SK-MEL-5 (cell line): ENCODE measurements around the gene ANKRD6. TPM values are rescaled to one million over a fixed set of nuclear protein-coding genes. Genes with fewer than 3 reads are reported as not detected.

ENCODE experiments used
- DNase-seq: peaks from one replicate; pipeline ENCODE4 v3.0.0-alpha.2; 2016; ENCODE audit warnings: low read depth, low spot score
- in situ Hi-C: cut with HindIII; loops from 2 replicates; pipeline ENCODE4 v1.10.0; 2016; ENCODE audit warnings: low sequenced_read_pairs, high pct_unique_total_duplicates, low pct_unique_long_range_greater_than_20kb
- total RNA-seq: library from RNA; depleted of rRNA; stranded (reverse); fragments of >200 nt; shearing (Covaris generic); gene quantifications from 2 replicates; pipeline ENCODE4 v1.2.3, GENCODE V29; 2014

The ANKRD6 gene
- total RNA-seq, 1 experiment from 2014 or later = 19.3 TPM

DNA sequence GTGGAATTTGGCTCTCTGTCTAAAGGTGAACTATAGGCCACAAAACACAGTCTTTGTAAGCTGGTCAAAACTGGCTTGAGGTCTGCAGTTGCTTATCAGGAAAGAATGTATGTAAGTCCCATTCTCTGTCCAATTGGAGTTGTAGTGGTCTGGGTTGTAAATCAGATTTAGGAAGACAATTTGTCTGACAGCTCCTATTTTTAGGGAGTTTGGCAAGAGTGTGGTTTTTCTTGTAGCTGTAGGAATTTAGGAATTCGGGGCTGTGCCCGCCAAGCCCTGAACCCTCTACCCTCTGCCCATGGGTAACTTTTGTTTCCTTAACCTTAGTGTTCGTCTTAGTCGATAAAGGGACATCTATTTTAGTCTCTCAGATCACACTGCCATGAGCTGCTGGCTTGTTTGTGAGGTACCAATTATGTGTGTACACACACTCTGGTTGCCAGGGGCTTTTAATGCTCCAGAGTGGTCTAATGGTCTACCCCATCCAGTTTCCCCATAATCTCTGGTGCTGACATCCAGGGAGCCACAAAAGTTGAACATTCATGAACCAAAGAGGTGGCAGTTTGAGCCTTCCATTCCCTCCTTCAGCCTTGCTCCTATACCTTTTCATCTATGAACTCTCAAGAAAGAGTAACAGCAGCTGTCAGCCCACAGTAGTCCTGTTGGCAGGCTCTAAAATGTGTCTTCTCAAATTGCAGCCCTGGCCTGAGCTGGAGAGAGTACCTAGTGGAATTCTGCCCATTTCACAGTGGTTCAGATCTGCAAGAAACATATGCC, 93.0 kb downstream of the ANKRD6 start:
- in situ Hi-C loops = no loop called here
- DNase-seq = no peak

DNA sequence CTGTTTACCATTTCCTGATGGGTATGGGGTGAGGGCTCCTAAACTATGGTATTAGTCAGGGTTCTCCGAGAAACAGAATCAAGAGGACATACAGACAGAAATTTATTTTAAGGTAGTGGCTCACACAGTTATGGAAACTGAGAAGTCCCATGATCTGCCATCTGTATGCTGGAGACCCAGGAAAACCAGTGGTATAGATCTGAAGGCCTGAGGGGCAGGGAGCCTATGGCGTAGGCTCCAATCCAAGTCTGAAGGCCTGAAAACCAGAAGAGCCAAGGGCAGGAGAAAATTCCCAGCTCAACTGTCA, 93.6 kb downstream of the ANKRD6 start:
- in situ Hi-C loops = no loop called here
- DNase-seq = no peak

DNA sequence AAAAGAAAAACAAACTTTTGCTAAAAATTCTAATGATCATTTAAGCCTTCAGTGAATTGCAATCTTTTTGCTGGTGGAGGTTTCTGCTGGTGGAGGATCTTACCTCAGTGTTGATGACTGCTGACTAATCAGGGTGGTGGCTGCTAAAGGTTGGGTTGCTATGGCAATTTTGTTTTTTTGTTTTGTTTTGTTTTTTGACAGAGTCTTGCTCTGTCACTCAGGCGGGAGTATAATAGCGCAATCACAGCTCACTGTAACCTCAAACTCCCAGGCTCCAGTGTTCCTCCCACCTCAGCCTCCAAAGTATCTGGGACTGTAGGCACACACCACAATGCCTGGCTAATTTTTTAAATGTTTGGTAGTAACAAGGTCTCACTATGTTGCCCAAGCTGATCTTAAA, 94.7 kb downstream of the ANKRD6 start:
- in situ Hi-C loops = no loop called here
- DNase-seq = no peak

DNA sequence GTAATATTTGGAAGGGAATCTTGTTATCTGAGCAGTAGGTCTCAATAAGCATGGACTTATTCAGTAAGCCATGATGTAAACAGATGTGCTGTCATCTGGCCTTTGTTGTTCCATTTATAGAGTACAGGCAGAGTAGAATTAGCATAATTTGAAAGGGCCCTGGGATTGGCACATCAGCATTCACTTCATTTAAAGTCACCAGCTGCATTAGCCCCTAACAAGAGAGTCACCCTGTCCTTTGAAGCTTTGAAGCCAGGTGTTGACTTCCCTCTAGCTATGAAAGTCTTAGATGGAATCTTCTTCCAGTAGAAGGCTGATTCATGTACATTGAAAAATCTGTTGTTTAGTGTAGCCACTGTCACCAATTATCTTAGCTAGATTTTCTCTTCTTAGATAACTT, 95.9 kb downstream of the ANKRD6 start:
- DNase-seq = no peak
- in situ Hi-C loops = no loop called here

DNA sequence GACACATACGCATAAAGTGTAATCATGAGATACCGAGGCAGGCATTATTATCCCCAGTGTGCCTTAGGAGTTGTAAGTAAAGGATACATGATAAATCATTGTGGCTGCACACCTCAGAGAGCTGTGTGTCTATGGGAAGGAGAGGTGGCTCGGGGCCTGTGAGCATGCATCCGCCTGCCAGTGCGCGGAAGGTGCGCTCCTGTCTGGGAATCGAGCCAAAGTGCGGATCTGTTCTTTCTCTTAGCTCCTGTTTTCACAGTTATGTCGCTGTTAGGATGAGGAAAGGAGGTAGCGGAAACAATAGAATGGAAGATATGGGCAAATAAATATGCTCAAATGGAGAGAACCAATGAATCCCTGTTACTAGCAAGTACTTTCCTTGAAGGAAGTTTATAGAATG, 98.0 kb downstream of the ANKRD6 start:
- in situ Hi-C loops = no loop called here
- no peak for DNase-seq

DNA sequence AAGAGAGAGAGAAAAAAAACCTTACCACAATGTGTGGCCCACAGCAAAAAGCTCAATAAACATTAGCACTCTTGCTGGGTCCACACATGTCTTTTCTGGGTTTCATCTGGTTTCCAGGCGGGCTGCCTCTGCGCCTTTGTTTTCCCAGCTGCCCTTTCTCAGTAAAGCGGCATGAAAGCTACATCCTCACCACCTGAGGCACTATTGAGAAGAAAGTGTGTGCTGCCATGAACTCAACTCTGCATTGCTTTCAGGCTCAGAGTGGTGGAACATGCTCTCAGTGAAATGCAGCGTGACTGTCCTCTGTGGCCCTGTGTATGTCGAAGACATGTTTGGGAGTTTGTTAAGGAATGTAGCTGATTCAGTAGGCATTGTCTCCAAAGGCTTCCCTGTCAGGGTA, 103.3 kb downstream of the ANKRD6 start:
- in situ Hi-C loops = no loop called here

DNA sequence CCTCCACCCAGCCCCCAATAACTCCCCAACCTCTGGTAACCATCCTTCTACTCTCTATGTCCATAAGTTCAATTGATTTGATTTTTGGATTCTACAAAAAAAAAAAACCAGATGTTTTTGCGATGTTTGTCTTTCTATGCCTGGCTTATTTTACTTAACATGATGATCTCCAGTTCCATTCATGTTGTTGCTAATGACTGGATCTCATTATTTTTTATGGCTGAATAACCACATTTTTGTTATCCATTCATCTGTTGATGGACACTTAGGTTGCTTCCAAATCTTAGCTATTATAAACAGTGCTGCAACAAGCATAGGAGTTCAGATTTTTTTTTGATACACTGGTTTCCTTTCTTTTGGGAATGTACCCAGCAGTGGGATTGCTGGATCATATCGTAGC, 106.8 kb downstream of the ANKRD6 start:
- DNase-seq = no peak
- in situ Hi-C loops = no loop called here

More for the DNA sequence above, 103.3 kb downstream of the ANKRD6 start:
- DNase-seq = peak; percentile 8

DNA sequence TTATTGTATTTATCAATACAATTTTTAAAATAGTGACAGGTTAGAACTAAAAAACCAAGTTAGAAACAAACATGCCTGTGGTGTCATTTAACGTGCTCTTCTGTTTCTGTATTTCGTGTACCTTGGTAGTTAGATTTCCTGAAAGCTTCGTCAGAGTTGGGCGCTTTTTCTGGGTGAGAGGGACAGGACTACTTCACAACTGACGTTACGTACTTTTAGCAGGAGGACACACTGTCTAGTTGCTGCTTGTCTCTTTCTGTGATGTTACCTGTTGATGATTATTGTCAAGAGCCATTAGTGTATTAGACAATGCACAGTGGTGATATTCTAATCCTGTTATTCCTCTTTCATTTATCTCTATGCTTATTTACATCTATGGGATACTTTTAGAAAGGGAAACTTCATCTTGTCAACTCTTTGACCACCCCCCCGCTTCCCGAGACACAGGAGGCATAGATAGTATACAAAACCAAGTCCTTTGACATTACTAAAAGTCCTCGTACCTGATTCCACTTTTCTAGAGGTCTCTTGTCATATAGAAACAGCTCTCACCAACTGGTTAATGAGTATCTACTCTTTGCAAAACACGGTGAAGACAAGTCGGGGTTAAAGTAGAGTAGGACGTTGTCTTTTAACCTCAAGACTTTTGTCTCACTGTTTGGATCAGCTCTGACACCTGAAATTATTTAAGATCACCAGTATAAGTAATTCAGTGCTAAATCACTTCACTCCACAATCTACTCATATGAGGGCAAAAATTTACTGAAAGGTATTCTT, 109.3 kb downstream of the ANKRD6 start:
- DNase-seq = no peak
- in situ Hi-C loops = no loop called here

DNA sequence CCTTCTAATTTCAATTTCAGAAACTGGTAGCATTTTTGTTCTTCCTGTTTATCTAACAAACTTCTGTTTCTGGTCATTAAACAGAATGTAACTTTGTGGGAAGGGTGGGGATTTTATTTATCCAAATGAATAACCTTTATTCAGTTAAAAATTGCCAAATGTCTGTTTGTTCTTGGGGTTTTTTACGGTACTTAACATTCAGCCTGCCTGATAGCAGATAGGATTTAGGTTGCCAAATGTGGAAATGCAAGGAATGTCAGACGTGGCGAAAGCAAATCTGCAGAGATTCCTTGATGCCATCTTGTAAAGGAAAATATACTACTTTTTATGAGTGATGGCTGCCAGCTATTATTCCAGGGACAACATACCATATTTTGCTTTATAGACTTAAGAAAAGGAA, 109.9 kb downstream of the ANKRD6 start:
- in situ Hi-C loops = no loop called here
- DNase-seq = no peak

DNA sequence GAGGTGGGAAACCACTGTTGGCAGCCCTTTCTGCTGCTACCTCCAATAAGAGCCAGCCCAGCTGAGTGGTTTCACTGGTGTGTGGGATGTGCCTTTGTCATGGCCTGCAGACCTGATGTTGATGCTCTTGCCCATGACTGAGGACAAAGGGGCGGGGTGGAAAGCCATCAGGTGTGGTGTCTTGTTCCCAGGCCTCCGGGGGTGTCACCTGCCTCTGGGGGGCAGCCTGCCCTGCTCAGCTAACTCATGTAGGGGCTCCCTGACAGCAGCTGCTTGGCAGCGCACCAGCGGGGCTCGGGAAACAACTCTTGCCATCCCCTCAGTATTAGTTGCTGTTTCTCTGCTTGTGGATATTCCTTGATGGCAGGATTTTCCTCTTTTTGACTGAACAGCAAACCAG, 114.3 kb downstream of the ANKRD6 start:
- in situ Hi-C loops = no loop called here
- no peak for DNase-seq

DNA sequence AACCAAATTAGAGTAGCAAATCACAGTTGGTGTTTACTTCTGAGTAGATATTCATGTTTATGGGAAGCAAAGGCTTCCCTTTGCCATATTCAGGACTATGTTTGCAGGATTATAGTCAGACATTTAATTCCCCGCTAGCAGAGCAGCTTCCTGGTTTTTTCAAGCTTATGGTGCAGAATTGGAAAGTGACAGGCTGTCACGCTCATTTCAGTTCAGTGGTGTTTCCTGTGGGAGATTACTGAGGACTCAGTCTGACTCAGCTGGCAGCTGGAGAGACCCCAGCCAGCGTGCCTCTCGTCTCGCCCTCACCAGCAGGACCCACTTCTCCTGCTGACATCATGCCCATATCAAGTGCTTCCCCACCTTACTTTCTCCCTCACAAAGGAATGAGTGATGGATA, 120.5 kb downstream of the ANKRD6 start:
- in situ Hi-C loops = no loop called here
- DNase-seq = no peak

DNA sequence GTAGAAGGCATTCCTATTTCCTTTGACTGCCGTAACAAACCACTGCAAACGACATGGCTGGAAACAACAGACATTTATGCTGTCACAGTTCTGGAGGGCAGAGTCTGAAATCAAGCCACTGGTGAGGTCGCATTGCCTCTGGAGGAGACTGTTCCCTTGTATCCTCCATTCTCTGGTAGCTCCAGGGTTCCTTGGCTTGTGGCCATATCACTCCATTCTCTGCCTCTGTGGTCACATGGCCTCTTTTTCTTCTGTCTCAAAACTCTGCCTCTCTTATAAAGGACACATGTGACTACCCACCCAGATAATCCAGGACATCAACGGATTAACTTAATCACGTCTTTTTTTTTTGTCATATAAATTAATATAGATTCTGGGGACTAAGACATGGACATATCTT, 121.2 kb downstream of the ANKRD6 start:
- DNase-seq = no peak
- in situ Hi-C loops = no loop called here

DNA sequence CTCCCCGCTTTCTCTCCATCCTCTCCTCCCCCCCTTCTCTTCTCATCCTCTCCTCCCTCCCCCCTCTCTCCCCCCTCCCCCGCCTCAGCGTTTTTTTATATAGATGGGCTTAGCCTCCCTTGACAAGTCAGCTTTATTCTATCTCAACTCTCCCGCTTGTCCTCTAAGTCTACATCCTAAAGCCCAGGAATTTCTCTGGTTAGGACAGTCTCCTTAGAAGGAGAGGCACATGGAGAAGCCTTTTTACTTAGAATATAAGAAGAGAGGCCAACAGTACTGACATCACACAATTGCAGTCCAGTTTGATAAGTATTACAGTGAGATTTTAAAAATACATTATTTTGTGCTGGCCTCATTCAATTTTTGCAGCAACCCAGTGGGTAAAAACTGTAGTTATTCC, 122.1 kb downstream of the ANKRD6 start:
- in situ Hi-C loops = no loop called here
- DNase-seq = no peak

DNA sequence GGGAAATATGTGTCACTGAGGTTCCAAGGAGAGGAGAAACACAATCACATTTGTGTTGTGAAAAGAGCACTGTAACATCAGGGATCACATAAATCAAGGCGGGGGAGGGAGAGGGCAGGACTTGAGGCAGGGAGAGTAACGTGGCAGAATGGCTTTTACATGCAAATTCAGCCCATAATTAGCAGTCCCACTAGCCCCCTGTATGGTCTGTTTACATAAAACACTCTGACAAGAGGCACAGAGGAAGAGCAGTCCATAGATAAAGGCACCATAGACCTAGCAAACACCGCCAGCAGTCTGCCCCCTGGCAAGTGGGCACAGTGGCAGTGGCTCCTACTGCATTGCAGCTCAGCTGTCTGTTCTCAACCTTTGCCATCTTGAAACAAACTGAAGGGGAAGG, 122.9 kb downstream of the ANKRD6 start:
- DNase-seq = no peak
- in situ Hi-C loops = no loop called here

DNA sequence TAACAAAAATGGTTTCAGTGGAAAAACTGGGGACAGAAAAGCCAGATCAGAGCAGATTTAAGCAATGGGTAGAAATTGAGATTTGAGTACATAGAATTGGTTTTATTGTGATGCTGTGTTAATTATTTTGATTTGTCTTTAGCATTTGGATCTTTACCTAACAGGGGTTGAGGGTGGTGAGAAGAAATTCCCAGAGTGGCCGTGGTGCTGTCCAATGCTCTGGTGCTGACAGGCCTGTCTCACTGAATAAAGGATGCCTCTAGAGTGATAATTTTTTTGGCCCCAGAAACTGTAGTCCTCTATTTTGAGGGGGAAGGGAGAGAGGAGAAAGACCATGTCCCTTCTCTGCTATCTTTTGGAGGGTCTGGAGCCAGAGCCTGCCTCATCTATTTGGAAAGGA, 126.5 kb downstream of the ANKRD6 start:
- in situ Hi-C loops = no loop called here
- no peak for DNase-seq

DNA sequence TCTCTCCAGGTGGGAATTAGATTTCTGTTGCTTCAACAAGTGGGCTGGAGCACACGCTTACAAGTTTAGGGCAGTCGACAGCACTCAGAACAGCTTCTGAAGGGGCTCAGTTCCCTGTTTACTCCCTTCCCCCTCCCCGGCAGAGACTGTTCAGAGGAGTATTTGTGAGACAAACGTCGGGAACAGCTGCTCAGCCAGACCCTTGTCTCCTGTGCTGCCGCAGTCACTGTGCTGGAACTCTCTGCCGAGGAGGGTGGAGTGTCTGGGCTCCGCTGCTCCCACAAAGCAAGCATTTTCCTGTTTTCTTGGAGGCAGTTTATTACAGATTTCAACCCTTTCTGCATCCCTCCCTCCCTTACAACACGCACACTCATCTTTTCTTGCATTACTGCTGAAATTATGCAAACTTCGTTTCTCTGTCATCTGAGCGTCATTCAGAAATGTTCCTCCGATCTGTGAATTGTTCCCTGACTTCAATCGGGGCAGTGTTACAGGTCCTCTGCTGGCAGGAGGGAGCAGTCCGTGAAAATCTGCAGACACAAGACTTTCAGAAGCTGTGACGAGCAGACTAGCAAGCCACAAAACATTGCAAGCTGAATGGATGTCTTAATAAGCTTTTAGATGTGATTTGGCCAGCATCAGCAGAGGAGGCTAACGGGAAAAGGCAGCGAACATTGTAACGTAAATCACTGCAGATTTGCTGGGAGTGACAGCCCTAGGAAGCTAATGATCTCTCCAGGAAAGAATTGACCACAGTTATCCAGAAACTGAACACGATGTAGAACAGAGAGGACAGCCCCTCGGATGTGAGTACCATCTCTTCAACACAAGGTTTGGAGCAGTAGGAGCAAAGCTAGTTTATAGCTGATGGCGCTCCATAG, 129.4 kb downstream of the ANKRD6 start:
- in situ Hi-C loops = no loop called here

DNA sequence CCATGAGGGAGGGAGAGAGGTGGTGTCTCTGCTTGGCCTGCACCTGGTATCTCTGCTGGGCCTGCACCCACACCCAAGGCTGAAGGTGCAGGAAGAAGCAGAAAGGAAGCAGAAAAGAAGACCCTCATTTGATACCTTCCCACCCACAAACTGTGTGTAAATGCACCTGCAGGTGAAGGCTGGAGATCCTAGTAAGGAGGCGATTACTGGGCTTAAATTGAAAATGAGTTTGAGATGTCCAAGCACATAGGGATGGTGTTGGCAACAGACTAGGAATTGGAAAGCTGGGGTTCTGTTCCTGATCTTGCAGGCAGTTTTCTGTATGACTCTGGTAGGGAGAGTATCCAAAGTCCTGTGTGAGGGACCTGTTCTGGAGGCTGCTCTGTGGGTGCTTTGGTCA, 130.9 kb downstream of the ANKRD6 start:
- no peak for DNase-seq
- in situ Hi-C loops = no loop called here

More for the DNA sequence above, 129.4 kb downstream of the ANKRD6 start:
- DNase-seq = peak; percentile 22

DNA sequence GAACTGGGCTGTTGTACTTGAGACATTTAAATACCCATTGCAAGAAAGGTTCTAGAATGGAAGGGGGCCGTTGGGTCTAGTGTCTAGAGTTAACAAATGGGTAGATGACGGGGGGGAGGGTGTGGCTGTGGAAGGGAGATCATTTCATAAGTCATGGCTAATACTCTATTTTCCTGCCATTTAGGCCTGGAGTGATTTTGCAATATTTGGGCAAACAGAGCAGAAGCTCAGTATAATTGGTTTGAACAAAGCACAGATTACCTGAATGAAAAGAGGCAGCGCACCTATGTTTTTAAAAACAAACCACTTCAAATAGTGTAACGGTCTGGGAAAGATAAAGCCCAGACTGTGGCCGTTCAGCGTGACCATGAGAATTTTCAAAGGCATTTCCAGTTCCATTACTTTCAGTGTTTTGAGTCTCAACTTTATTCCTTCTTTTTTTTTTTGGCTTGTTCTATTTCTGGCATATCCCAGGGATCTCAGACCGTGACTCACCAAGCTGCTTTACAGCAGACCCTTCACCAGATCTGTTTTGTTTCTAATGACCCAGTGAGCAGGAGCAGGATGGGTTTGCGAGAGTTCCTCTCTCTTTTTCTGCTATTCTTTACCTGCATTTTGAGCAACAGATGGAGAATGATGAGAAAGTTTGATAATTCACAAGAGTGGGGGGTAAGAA, 131.9 kb downstream of the ANKRD6 start:
- in situ Hi-C loops = no loop called here
- no peak for DNase-seq
